ENCODE data around the gene RNF135. TPM values are rescaled to one million over a fixed set of nuclear protein-coding genes. Genes with fewer than 3 reads are reported as not detected.

RNF135 gene
- total RNA-seq, 1 experiment from 2014 or later: 23.4 TPM

DNA sequence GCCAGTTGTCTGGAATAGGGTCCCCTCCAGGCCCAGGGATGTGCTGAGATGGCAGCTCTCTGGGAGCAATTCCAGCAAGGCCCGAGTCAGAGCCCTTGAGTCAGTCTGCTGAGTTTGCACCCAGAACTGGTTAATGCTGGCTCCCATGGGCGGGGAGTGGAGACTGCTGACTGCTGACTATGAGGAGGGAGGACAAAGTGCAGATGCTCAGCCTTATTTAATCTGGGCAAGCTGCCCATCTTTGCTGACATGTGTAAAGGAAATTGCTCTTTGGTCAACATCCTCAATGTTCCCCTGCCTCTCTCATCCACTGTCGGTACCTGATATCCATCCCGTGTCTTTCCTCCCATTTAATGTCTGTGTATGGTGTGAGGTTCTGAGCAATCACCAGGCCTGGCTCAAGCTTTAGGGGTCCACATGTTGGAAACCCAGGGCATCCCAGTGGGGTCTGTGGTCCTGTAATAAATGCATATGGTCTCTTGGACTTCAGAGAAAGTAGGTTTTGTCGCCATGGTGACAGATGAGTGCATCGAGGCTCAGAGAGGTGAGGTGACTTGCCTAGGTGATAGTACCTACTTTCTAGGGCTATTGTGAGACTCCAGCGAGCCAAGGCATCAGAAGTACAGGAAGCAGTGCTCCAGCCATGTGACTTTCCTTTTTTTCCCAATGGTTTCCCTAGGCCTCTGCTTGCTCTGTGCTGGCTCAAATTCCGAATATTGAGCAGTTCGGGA, 20.0 kb upstream of the RNF135 start:
- intact Hi-C loops (cut with micrococcal nuclease; ENCODE audit: unreplicated experiment): no loop called here
- Histone ChIP-seq H3K79me2 (ENCODE audit: low read depth) (no peaks in the 10 kb centered on the region), H3K36me3 (ENCODE audit: low read depth) (no peaks in the 10 kb centered on the region), H3K27ac (no peak overlapping the region), H4K20me1 (ENCODE audit: insufficient read depth) (no peaks in the 10 kb centered on the region), H2AFZ (no peak overlapping the region), H3K9me2 (ENCODE audit: insufficient read depth) (no peaks in the 10 kb centered on the region), H3K4me1 (replicated peaks; ENCODE audit: insufficient read depth) (no peaks in the 10 kb centered on the region), H3K4me2 (no peak overlapping the region), H3K4me3 (no peak overlapping the region), H3F3A (ENCODE audit: insufficient read depth, low read depth) (no peaks in the 10 kb centered on the region), H3K27me3 (ENCODE audit: insufficient read depth, low read depth) (no peaks in the 10 kb centered on the region), H3K9me3 (ENCODE audit: insufficient read depth, low read depth) (no peaks in the 10 kb centered on the region)
- DNase-seq: no peak
- BruUV-seq (replicated peaks): no TSS peak
- ChIA-PET CTCF (no interaction called here), POLR2A (ENCODE audit: unreplicated experiment) (no interaction called here)
- TF ChIP-seq CTCF (conservative IDR thresholded peaks at IDR 0.05) (no peak), EZH2 (IDR thresholded peaks at IDR 0.05; ENCODE audit: low read depth) (no peak)

- no peak overlapping the region for H3K4me2 ChIP-seq
- no peak for DNase-seq
- H3K9me3 ChIP-seq (ENCODE audit: insufficient read depth, low read depth): no peaks in the 10 kb centered on the region
- CTCF ChIA-PET: interaction anchor here (0.6 kb wide), 1 partner anchor 218 kb away, joined by 3 read pairs; no protein-coding TSS in a partner anchor
- no peak overlapping the region for H2AFZ ChIP-seq
- H3K4me1 ChIP-seq (replicated peaks; ENCODE audit: insufficient read depth): no peaks in the 10 kb centered on the region
- no peaks in the 10 kb centered on the region for H3F3A ChIP-seq (ENCODE audit: insufficient read depth, low read depth)
- POLR2A ChIA-PET (ENCODE audit: unreplicated experiment): no interaction called here
- intact Hi-C loops (cut with micrococcal nuclease; ENCODE audit: unreplicated experiment): no loop called here
- no peaks in the 10 kb centered on the region for H3K9me2 ChIP-seq (ENCODE audit: insufficient read depth)
- no peak overlapping the region for H3K27ac ChIP-seq
- no peaks in the 10 kb centered on the region for H3K79me2 ChIP-seq (ENCODE audit: low read depth)
- no peaks in the 10 kb centered on the region for H3K36me3 ChIP-seq (ENCODE audit: low read depth)
- BruUV-seq (replicated peaks): no TSS peak
- H4K20me1 ChIP-seq (ENCODE audit: insufficient read depth): no peaks in the 10 kb centered on the region
- H3K4me3 ChIP-seq: no peak overlapping the region
- H3K27me3 ChIP-seq (ENCODE audit: insufficient read depth, low read depth): no peaks in the 10 kb centered on the region
- TF ChIP-seq EZH2 (IDR thresholded peaks at IDR 0.05; ENCODE audit: low read depth) (no peak), CTCF (conservative IDR thresholded peaks at IDR 0.05) (no peak)
Observed at GRCh38 chr17:30952638-30953393, 18.0 kb upstream of the RNF135 start.

GRCh38 chr17:30954046-30954830, 16.6 kb upstream of the RNF135 start:
- TF ChIP-seq CTCF (conservative IDR thresholded peaks at IDR 0.05) (no peak), EZH2 (IDR thresholded peaks at IDR 0.05; ENCODE audit: low read depth) (no peak)
- H3F3A ChIP-seq (ENCODE audit: insufficient read depth, low read depth): no peaks in the 10 kb centered on the region
- no peak overlapping the region for H2AFZ ChIP-seq
- H3K79me2 ChIP-seq (ENCODE audit: low read depth): no peaks in the 10 kb centered on the region
- intact Hi-C loops (cut with micrococcal nuclease; ENCODE audit: unreplicated experiment): no loop called here
- CTCF ChIA-PET: no interaction called here
- no peak overlapping the region for H3K4me2 ChIP-seq
- H3K9me2 ChIP-seq (ENCODE audit: insufficient read depth): no peaks in the 10 kb centered on the region
- no peaks in the 10 kb centered on the region for H3K27me3 ChIP-seq (ENCODE audit: insufficient read depth, low read depth)
- no peaks in the 10 kb centered on the region for H3K4me1 ChIP-seq (replicated peaks; ENCODE audit: insufficient read depth)
- DNase-seq: no peak
- H3K4me3 ChIP-seq: no peak overlapping the region
- H4K20me1 ChIP-seq (ENCODE audit: insufficient read depth): no peaks in the 10 kb centered on the region
- no peaks in the 10 kb centered on the region for H3K36me3 ChIP-seq (ENCODE audit: low read depth)
- POLR2A ChIA-PET (ENCODE audit: unreplicated experiment): interaction anchor here (0.6 kb wide), 1 partner anchor 425 kb away, joined by 7 read pairs; no protein-coding TSS in a partner anchor
- BruUV-seq (replicated peaks): no TSS peak
- no peak overlapping the region for H3K27ac ChIP-seq
- H3K9me3 ChIP-seq (ENCODE audit: insufficient read depth, low read depth): no peaks in the 10 kb centered on the region
